ENCODE measurements around the gene PDGFA. TPM values are rescaled to one million over a fixed set of nuclear protein-coding genes. Genes with fewer than 3 reads are reported as not detected.
A peak's percentile ranks its signal among the peaks of the same experiment; 100 is the strongest.

PDGFA gene
- polyA plus RNA-seq, 5 donors: 30.4 to 47.4 (median 40.8) TPM

DNA sequence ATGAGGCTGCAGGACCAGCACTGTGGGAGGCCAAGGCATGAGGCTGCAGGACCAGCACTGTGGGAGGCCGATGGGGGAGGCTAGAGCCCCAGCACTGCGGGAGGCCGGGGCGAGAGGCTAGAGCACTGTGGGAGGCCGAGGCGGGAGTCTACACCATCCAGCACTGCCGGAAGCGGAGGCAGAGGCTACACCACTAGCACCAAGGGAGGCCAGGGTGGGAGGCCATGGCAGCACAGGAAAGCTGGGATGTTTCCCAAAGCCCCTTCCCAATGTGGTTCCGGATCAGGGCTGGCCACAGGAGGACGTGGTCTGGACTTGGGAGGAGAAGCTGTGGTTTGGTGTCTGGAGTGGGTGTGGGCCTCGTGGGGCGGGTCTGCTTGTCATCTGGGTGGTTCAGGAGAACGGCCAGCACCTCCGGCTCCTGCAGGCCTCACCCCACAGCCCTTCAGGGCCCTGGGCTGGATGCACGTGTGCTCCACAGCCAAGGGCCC lies 43.6 kb downstream of the PDGFA start:
- no peak for DNase-seq

DNA sequence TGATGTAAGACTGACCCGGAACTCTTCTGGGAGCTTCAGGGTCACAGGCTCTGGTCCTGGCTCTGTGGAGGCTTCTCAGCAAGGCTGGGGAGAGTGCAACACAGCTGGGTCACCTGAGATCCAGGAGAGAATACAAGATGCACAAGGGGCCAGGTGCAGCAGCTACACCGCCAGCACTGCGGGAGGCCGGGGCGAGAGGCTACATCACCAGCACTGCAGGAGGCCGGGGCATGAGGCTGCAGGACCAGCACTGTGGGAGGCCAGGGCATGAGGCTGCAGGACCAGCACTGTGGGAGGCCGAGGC lies 44.3 kb downstream of the PDGFA start:
- DNase-seq: no peak

DNA sequence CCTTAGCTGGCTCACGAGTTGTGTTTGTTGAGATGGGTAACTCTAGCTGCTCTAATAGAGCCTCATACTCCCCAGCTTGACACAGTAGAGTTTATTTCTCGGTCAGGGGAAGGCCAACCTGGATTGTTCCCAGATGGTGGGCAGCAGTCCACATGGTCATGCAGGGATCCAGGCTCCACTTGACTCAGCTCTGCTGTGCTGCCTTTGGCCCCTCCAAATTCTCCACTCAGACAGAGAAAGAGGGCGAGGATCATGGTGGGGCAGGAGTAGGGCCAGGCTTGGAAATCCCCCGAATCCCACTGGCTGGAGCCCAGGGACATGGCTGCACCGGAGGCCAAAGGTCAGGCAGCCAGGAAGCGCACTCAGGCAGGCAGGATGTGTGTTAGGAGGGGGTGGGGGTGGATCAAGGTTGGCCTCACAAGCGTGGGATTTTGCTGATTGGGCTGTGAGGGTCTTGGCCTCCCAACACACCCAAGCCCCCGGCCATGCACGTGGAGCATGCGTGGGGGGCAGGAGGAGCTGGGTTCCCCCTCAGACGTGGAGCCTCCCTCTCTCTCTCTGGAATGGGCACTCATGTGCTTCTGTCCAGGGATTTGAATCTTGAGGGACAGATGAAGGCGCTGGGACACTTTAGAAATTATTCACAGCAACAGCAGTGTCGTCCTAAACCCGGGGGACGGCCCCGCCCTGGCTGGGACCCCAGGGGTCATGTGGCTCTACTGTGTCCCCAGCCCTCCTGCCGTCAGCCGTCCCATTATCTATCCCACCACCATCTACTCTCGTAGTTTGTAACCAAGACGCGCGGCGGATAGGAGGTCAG lies 44.8 kb downstream of the PDGFA start:
- DNase-seq: no peak

GRCh38 chr7:473870-474604 lies 45.6 kb downstream of the PDGFA start:
- DNase-seq: no peak

DNA sequence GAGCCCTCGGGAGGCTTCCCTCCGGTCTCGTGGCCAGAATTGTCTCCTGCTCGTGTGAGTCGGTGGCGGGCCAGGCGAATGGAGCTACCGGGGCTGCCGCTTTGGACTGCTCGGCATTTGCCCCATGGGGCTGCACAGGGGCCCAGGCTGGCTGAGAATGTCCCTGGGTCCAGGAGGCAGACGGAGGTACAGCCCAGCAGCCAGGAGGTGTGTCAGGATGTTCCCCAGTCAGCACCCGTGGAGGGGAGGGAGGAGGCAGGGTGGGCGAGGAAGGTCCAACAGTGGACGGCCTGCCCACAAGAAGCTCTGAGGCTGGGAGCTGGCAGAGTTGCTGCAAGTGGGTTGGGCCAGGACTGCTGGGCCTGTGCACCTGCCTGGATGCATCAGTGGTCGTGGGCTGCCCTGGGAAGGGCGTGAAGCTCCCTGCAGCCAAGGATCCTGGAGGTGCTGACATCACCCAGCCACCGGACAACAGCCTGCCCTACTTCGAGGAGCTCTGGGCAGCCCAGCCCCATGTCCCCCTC lies 46.4 kb downstream of the PDGFA start:
- no peak for DNase-seq

- no peak for DNase-seq
Measured at GRCh38 chr7:472640-472957, 47.0 kb downstream of the PDGFA start.

GRCh38 chr7:471866-472639 lies 47.6 kb downstream of the PDGFA start:
- peak; percentile 73 to 86 for DNase-seq

DNA sequence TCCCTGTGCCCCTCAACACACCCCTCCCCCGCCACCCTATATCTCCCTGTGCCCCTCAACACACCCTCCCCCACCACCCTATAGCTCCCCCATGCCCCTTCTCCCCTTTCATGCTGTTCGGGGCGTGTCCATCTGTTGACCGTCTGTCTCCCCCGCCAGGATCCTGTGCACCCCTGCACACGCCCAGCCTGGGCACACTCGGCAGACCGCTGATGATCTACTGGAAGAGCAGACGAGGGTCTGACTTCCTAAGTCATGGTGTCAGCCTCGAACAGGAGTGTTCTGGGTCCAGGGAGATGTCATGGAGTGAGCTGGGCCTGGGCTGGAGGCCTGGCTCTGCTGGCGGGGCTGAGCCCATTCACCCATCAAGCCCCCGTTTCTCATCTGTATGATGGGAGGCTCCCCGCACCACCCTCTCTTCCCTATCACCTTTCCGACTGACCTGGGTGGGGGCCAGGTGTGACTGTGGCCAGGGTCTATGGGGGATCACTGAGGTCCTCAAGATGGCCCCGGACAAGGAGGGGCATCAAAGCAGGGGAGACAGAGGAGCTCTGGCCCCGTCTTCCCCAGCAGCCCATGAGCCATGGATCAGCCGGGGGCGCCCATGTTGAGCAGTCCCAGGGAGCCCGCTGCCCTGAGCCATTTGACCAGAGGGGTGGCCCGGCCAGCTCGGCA lies 48.3 kb downstream of the PDGFA start:
- no peak for DNase-seq

- DNase-seq: no peak
Measured at GRCh38 chr7:469563-469961, 50.1 kb downstream of the PDGFA start.

DNA sequence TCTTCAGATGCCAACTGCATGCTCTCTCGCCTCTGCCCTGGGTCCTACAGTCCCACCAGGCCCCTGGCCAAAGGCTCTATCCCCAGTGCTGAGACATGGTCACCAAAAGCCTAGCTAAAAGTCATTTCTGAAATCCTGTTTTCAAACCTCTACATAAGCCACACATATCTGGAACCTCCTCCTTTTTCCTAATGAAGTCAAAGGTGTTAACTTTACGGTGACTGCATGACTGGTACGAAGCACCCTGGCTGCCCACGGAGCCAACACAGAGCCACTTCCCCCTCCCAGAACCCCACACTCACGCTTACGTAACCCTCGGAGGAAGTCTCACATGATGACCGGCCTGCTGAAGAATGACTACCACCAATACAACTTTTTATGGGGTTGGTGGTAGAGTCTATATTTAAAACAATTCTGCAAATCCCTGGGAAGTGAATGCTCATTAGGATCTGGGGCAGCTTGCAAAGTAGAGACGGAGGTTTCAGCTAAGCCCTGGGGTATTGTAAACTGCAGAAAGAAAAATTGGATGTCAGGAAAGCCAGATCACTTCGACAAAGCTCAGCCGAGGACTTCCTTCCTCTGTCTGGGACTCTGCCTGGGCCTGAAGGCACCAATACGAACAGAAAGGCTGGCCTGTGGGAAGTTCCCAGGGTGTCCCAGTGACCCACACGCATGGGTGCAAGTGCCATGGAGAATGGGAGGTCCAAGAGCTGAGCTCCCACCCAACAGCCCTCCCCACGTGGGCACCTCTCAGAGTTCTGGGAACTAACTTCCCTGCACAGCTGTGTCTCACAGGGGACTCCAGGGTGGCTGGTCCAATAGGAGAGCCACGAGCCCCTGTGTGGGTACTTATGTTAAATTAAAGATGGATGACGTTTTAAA lies 50.7 kb downstream of the PDGFA start:
- DNase-seq: no peak

DNA sequence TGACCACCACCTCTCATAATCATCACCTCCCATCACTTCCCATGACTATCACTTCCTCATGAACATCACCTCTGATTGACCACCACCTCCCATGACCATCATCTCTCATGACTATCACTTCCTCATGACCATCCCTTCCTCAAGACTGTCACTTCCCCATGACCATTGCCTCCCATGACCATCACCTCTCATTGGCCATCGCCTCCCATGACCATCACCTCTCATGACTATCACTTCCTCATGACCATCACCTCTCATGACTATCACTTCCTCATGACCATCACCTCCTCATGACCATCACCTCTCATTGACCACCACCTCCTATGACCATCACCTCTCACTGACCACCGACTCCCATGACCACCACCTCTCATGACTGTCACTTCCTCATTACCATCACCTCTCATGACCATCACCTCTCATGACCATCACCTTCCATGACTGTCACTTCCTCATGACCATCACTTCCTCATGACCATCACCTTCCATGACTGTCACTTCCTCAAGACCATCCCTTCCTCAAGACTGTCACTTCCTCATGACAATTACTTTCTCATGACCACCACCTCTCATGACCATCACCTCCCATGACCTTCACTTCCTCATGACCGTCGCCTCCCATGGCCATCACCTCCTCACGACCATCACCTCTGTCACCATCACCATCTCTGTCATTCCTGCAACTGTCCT lies 51.6 kb downstream of the PDGFA start:
- DNase-seq: no peak

GRCh38 chr7:467393-467828 lies 52.2 kb downstream of the PDGFA start:
- DNase-seq: no peak

DNA sequence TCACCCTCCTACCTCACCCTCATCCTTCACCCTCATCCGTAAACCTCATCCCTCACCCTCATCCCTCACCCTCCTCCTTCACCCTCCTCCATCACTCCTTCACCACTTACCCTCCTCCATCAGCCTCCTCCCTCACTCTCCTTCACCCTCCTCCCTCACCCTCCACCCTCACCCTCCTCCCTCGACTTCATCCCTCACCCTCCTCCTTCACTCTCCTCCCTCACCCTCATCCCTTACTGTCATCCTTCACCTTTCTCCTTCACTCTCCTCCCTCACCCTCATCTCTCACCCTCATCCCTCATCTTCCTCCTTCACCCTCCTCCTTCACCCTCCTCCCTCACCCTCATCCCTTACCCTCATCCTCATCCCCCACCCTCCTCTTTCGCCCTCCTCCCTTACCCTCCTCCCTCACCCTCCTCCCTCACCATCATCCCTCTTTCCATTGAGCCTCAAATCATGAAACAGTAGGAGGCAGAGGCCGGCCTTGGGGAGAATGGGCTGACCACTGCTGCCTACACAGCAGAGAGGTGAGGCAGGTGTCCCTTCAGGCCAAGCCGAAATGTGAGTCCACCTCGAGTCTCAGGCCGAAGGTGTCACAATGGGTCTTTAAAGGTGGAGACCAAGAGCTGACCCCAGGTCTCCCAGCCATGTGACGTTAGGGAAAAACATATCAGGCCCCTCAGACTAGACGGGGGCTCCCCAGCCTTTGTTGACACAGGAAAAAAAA lies 53.0 kb downstream of the PDGFA start:
- DNase-seq: no peak

GRCh38 chr7:465710-466400 lies 53.8 kb downstream of the PDGFA start:
- DNase-seq: no peak

- peak; percentile 71 to 73 for DNase-seq
Measured at GRCh38 chr7:464454-465401, 54.9 kb downstream of the PDGFA start.

DNA sequence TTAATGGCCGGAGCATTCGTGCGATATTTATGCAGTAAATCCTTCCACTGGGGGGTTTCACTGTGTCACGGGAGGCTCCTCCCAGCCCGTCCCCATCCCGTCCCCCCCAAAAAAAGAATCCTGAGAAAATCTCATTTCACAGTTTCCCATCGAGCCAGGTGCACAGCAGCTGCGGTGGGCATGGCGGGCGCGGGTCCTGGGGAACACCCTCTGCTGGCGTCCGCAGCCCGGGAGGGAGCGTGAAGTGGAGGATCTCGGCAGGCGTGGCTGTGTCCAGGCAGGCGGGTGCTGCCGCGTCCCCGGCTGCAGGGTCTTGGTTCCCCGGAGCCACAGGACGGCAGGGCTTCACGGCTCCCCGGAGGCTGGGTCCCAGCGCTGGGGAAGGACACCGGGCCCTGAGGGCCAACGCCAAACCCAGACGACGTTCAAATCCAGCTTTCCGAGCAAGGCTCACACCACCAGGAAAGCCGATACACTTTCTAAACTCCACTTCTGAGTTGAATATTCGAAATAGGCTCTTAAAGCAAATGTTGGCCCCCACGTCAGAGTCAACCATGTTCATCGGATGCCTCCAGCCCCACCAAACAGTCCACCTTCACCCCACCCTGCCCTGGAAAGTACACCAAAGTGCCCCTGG lies 55.7 kb downstream of the PDGFA start:
- DNase-seq: no peak

DNA sequence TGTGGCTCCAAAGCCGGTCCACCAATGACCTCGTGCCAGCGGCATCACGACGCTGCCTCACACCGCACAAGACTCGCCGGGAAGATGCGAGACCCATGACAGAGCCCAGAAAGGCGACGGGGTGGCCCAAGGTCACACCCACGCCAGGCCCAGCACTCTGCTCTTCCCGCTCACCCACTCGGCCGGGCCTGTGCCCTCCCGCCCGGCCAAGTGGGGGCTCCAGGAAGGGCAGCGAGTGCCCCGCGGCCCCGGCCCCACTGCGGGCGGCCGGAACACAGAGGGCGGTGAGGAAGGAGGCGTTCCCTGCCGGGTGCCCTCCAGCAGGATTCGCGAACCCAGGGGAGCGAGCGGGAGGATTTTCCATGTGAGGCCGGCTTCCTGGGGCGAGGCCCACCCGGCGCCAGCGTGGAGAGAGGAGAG lies 56.3 kb downstream of the PDGFA start:
- DNase-seq: no peak
